Coronary artery (tissue), 2 donors: ENCODE data around the gene PTPRJ.
A peak's percentile ranks its signal among the peaks of the same experiment; 100 is the strongest.

Experiments used
- DNase-seq: peaks from one replicate; pipeline ENCODE4 v3.0.0-alpha.2; 2017; ENCODE audit warnings: low spot score
- H3K27ac ChIP-seq, 2 donors: fragments of 200-600 bp; sonication (generic); one replicate each; pipeline ENCODE4 v1.5.1; 2016 to 2019
- H3K4me3 ChIP-seq: fragments of 200-600 bp; sonication (generic); 2 replicates; pipeline ENCODE4 v1.5.1; 2016; ENCODE audit warnings: mild to moderate bottlenecking, moderate library complexity
- TF ChIP-seq, protein P1 (sequence below): fragments of 200-600 bp; sonication (generic); IDR thresholded peaks from one replicate; pipeline ENCODE4 v1.5.1; 2019; ENCODE audit warnings: antibody characterized with exemption

PTPRJ gene

DNA sequence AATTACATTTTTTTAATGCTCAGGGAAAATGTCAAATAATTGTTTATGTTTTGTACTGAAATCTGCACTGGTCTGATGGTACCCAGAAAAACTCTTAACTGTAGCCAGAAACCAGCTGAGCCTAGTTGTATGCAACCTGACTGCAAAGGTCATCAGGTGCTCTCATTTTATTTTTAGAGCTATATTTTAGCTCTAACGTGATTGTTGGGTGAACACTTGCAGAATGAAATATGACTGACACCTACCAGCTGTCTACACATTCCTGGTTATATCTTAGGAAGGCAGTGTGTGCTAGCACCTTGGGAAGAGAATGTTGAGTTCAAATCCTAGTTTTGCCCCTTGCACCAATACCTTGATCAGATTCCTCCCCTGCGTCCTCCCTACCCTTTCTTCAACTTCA, 23.6 kb downstream of the PTPRJ start:
- no peak overlapping the region for H3K27ac ChIP-seq
- DNase-seq, result no peak
- no peak overlapping the region for H3K4me3 ChIP-seq
- TF ChIP-seq, protein P1, sequence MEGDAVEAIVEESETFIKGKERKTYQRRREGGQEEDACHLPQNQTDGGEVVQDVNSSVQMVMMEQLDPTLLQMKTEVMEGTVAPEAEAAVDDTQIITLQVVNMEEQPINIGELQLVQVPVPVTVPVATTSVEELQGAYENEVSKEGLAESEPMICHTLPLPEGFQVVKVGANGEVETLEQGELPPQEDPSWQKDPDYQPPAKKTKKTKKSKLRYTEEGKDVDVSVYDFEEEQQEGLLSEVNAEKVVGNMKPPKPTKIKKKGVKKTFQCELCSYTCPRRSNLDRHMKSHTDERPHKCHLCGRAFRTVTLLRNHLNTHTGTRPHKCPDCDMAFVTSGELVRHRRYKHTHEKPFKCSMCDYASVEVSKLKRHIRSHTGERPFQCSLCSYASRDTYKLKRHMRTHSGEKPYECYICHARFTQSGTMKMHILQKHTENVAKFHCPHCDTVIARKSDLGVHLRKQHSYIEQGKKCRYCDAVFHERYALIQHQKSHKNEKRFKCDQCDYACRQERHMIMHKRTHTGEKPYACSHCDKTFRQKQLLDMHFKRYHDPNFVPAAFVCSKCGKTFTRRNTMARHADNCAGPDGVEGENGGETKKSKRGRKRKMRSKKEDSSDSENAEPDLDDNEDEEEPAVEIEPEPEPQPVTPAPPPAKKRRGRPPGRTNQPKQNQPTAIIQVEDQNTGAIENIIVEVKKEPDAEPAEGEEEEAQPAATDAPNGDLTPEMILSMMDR, result no peak

DNA sequence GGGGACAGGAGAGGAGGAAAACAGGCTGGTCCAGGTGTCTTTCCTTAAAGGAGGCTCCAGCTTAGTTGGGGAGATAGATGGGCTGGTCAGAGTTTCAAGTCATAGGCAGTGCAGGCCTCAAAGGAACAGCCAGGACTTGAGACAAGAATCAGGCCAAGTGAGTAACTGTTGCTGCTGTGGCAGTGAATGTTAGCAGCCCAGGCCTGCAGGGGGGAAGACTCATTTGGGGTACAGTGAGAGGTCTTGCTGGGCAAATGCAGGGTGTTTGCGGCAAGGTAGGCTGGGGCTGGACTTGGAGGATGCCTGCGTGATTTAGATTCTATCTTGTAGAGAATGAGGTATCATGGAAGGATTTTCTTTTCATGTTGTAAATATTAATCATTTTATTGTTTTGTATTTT, 24.1 kb downstream of the PTPRJ start:
- Histone ChIP-seq H3K27ac (no peak overlapping the region), H3K4me3 (no peak overlapping the region)
- DNase-seq, result no peak
- TF ChIP-seq, protein P1, result no peak

DNA sequence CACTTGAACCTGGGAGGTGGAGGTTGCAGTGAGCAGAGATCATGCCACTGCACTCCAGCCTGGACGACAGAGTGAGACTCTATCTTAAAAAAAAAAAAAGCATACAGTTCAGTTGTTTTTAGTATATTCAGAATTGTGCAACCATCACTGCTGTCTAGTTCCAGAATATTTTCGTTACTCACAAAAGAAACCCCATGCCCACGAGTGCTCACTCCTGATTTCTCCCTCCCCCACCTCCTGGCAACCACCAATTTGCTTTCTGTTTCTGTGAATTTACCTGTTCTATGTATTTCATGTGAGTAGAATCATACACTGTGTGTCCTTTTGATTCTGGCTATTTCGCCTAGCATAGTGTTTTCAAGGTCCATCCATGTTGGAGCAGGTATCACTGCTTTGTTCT, 24.8 kb downstream of the PTPRJ start:
- H3K27ac ChIP-seq, result no peak overlapping the region
- H3K4me3 ChIP-seq, result no peak overlapping the region
- no peak for DNase-seq
- TF ChIP-seq, protein P1, result no peak

DNA sequence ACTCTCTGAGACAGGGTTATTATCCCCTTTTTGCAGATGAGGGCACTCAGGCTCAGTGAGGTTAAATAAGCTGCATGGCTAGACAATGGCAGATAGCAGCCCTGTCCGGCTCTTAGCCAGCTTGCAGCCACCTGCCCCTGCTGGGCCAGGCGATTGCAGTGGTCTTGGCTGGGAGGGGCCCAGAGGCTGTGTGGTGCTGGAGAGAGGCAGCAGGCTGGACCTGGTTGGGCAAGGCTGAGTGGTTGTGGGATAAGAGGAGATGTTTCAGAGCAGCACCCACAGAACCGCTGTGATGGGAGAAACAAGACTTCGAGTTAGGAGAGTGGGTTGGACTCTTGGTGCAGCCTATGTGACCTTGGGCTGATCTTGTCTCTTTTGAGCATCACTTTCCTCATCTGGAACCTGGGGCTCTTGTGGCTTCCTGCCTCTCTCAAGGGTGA, 25.5 kb downstream of the PTPRJ start:
- DNase-seq, result no peak
- TF ChIP-seq, protein P1, result no peak
- no peak overlapping the region for H3K4me3 ChIP-seq
- peak overlapping the region in 1 of 2 donors; percentile 53 for H3K27ac ChIP-seq

DNA sequence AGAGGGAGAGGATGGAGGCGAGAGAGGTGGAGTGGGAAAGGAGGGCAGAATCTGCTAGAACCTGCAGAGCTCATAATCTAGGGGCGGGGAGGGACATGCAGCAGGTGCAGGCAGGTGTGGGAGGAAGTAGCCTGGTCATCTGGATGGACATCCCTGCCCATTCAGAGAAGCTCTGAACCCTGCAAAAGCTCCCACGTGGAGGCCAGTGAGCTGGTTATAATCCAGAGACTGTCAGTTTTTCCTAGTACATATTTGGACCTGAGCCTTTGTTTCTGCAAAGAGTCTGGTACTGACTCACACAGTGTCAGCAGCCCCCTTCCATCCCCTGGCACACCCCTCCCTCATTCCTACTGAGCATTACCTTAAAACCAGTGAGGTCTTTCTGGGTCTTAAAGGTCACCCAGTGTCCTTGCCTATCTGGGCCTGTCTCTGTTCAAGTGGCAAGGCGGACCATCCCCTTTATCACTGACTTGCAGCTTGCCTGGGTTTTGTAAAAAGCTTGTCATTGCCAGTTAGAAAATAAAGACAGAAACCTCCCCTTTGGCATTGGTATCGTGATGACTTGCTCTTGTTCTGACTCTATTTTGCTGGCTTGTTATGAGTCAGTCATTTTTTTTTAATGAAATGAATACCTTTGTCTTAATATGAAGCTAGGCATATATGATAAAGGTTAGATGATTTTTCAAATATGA, 26.1 kb downstream of the PTPRJ start:
- Histone ChIP-seq H3K4me3 (no peak overlapping the region), H3K27ac (peak overlapping the region; percentile 37 to 53)
- TF ChIP-seq, protein P1, result no peak
- no peak for DNase-seq

DNA sequence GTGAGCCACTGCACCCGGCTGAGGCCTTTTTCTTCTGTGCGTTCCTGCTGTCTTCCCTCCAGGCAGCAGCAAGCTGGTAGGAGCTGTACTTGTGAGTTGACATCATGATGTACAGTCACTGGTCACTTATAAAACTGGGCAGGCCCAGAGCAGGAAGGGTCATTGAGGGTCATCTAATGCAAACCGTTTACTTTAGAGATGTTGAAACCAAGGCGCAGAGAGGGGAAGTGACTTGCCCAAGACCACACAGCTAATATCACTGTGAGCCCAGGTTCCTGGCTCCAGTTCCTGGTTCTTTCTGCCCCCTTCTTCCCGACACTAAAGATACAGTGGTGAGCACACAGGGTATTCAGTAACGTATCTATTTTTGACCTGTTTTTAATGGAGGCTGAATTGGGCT, 27.3 kb downstream of the PTPRJ start:
- Histone ChIP-seq H3K4me3 (no peak overlapping the region), H3K27ac (peak overlapping the region in 1 of 2 donors; percentile 37)
- no peak for DNase-seq
- TF ChIP-seq, protein P1, result no peak

DNA sequence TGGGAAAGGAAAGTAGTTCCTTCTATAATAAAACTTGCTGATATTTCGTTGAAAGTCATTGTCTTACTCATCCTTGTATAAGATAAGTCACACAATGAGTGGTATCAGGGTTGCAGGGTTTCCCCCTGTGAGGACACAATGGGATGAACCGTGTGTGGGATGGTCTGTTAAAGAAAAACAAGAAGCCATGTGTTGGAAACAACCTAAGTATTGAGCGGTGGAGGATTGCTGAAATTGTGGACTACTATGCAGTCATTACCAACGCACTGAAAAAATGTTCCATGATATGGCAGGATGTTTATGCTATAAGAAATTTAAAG, 28.6 kb downstream of the PTPRJ start:
- TF ChIP-seq, protein P1, result no peak
- no peak overlapping the region for H3K4me3 ChIP-seq
- DNase-seq, result no peak
- no peak overlapping the region for H3K27ac ChIP-seq
